HFF-Myc (cell line): Measurements from ENCODE around the gene KAZN.

Experiments used
- DNase-seq: peaks from one replicate; pipeline ENCODE4 v3.0.0-alpha.2; 2011; ENCODE audit warnings: low read depth; ENCODE audit errors: extremely low read depth
- H3K4me3 ChIP-seq: replicated peaks from 2 replicates; pipeline ENCODE4 v1.5.1; 2011; ENCODE audit warnings: low read depth, mild to moderate bottlenecking, control low read depth, low read length
- CTCF ChIP-seq: IDR thresholded peaks from 2 replicates; pipeline ENCODE4 v1.5.1; 2012; ENCODE audit warnings: mild to moderate bottlenecking, low read depth, low read length, control low read depth; ENCODE audit errors: missing control alignments

KAZN gene

GRCh38 chr1:14654554-14654953 is 56.1 kb downstream of the KAZN start:
- TF ChIP-seq CTCF, result no peak
- DNase-seq, result no peak
- H3K4me3 ChIP-seq, result no peak overlapping the region

- no peak for DNase-seq
- no peak for TF ChIP-seq CTCF
- no peak overlapping the region for H3K4me3 ChIP-seq
Measured at GRCh38 chr1:14655385-14655784, 56.9 kb downstream of the KAZN start.

GRCh38 chr1:14656384-14656937 is 58.0 kb downstream of the KAZN start:
- no peak overlapping the region for H3K4me3 ChIP-seq
- no peak for TF ChIP-seq CTCF
- DNase-seq, result no peak

GRCh38 chr1:14658642-14659041 is 60.2 kb downstream of the KAZN start:
- H3K4me3 ChIP-seq, result no peak overlapping the region
- TF ChIP-seq CTCF, result no peak
- DNase-seq, result no peak

GRCh38 chr1:14659913-14660312 is 61.4 kb downstream of the KAZN start:
- no peak for DNase-seq
- no peak for TF ChIP-seq CTCF
- H3K4me3 ChIP-seq, result no peak overlapping the region

GRCh38 chr1:14660801-14661200 is 62.3 kb downstream of the KAZN start:
- TF ChIP-seq CTCF, result no peak
- no peak overlapping the region for H3K4me3 ChIP-seq
- no peak for DNase-seq

- no peak for TF ChIP-seq CTCF
- DNase-seq, result no peak
- no peak overlapping the region for H3K4me3 ChIP-seq
Measured at GRCh38 chr1:14661222-14661621, 62.7 kb downstream of the KAZN start.
